Spleen (tissue), 7 donors: ENCODE data around the gene RPP30.

Experiments used
- POLR2A ChIP-seq, 3 donors: fragments of 450-650 bp; IDR thresholded peaks; one replicate each; pipeline ENCODE4 v1.5.1; 2017; ENCODE audit warnings: antibody characterized with exemption in 3 of 3, mild to moderate bottlenecking in 1 of 3
- POLR2AphosphoS5 ChIP-seq, 3 donors: sonication (generic); formaldehyde crosslinking; IDR thresholded peaks; one replicate each; pipeline ENCODE4 v1.5.1; 2017; ENCODE audit warnings: antibody characterized with exemption in 3 of 3
- TF ChIP-seq, protein P1 (sequence below), 11 experiments: fragments of 200-600 bp in 7 of 11; fragments of 450-650 bp in 4 of 11; sonication (generic) in 4 of 11; IDR thresholded peaks in 8 of 11; conservative IDR thresholded peaks in 3 of 11; 1 replicate in 7 of 11; 2 replicates in 4 of 11; pipeline versions ENCODE4 v1.4.0 to v1.8.0; 2016 to 2021; ENCODE audit warnings: antibody characterized with exemption in 11 of 11, inconsistent platforms in 4 of 11, mild to moderate bottlenecking in 1 of 11
- donor health status: DM: no; HTN: no; CAD: no; lungs with moderate emphysema.
- donor health status: DM: no; HTN: no; CAD: no.
- donor health status: DM: no; HTN: no; CAD: no.

DNA sequence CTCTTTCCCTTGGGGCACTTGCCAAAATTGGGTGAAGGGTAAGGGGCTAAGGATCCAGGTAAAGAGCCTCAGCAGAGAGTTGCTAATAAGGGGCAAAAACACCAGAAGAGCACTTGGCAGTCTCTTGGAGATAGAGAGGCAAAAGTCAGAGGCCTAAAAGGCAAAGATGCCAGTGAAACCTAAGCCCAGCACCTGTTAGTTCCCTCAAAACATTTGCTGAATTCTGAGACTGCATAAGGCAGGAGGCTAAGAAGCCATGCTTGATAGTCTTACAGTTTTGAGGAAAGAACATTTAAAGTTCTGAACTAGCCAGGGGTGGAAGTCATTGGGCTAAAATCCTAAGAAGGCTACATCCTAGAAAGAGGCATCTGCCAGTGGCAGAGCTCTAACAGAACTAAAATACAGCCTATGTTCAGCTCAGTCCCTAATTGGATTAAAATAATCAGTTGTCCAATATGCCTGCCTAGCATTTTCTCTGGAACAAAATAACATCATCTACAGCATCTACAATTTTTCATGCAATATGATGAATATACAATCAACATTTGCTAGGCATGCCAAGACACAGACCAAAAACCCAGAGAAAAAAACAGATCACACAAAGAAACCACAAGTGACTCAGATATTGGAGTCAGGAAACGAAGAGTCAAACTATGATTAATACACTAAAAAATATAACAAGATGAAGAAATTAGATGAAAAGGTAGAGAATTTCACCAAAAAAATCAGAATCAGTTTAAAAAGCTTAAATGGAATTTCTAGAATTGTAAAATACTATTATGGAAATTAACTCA is 21.6 kb upstream of the RPP30 start:
- TF ChIP-seq POLR2A (IDR thresholded peaks at IDR 0.05) (no peak), POLR2AphosphoS5 (IDR thresholded peaks at IDR 0.05) (no peak)
- TF ChIP-seq, protein P1, sequence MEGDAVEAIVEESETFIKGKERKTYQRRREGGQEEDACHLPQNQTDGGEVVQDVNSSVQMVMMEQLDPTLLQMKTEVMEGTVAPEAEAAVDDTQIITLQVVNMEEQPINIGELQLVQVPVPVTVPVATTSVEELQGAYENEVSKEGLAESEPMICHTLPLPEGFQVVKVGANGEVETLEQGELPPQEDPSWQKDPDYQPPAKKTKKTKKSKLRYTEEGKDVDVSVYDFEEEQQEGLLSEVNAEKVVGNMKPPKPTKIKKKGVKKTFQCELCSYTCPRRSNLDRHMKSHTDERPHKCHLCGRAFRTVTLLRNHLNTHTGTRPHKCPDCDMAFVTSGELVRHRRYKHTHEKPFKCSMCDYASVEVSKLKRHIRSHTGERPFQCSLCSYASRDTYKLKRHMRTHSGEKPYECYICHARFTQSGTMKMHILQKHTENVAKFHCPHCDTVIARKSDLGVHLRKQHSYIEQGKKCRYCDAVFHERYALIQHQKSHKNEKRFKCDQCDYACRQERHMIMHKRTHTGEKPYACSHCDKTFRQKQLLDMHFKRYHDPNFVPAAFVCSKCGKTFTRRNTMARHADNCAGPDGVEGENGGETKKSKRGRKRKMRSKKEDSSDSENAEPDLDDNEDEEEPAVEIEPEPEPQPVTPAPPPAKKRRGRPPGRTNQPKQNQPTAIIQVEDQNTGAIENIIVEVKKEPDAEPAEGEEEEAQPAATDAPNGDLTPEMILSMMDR (IDR thresholded peaks at IDR 0.05 in 8 of 11, conservative IDR thresholded peaks at IDR 0.05 in 3 of 11) = no peak
